Thymus (tissue), 14 donors: ENCODE results near the gene GPX5. TPM values are rescaled to one million over a fixed set of nuclear protein-coding genes. Genes with fewer than 3 reads are reported as not detected.

Source experiments
- DNase-seq, 9 donors: peaks; one replicate each; pipeline ENCODE4 v3.0.0-alpha.2; 2013; ENCODE audit warnings: low spot score in 9 of 9, low read depth in 6 of 9, missing footprints in 1 of 9
- H3K27ac ChIP-seq, 2 donors: one replicate each; pipeline ENCODE4 v1.5.1; 2013; ENCODE audit warnings: control low read depth in 1 of 2, low read depth in 1 of 2, low read length in 1 of 2, mild to moderate bottlenecking in 1 of 2, moderate library complexity in 1 of 2
- H3K27me3 ChIP-seq, 2 donors: one replicate each; pipeline ENCODE4 v1.5.1; 2013; ENCODE audit warnings: low read length in 1 of 2; ENCODE audit not compliant: control insufficient read depth in 2 of 2, insufficient read depth in 1 of 2
- H3K36me3 ChIP-seq, 2 donors: one replicate each; pipeline ENCODE4 v1.5.1; 2013; ENCODE audit warnings: low read length in 1 of 2, mild to moderate bottlenecking in 1 of 2, moderate library complexity in 1 of 2; ENCODE audit not compliant: control insufficient read depth in 2 of 2, insufficient read depth in 2 of 2
- H3K4me1 ChIP-seq, 2 donors: one replicate each; pipeline ENCODE4 v1.5.1; 2013; ENCODE audit warnings: low read length in 2 of 2; ENCODE audit not compliant: control insufficient read depth in 2 of 2, insufficient read depth in 2 of 2
- H3K4me3 ChIP-seq, 2 donors: one replicate each; pipeline ENCODE4 v1.5.1; 2013; ENCODE audit warnings: low read length in 2 of 2, control low read depth in 1 of 2, mild to moderate bottlenecking in 1 of 2
- H3K9me3 ChIP-seq, 2 donors: one replicate each; pipeline ENCODE4 v1.5.1; 2013; ENCODE audit warnings: low read length in 1 of 2, mild to moderate bottlenecking in 1 of 2; ENCODE audit not compliant: control insufficient read depth in 2 of 2, insufficient read depth in 1 of 2
- WGBS: extraction: QIAGEN DNeasy Blood & Tissue Kit; methylation state at CpG from one replicate; pipeline ENCODE4 v1.1.7; 2013; 5-methylcytosine and 5-hydroxymethylcytosine counted together
- long read RNA-seq, 10 donors: transcript quantifications; one replicate each; lab custom pipeline, GENCODE V29; 2026
- polyA plus RNA-seq: library from polyadenylated mRNA; stranded (reverse); fragments of 200-250 nt; gene quantifications from one replicate; pipeline ENCODE4 v1.2.3, GENCODE V29; 2013
- total RNA-seq: library from RNA; stranded (reverse); fragments of 120-200 nt; gene quantifications from one replicate; pipeline ENCODE4 v1.2.4, GENCODE V29; 2013
- donor health status: healthy.

GPX5 gene, protein sequence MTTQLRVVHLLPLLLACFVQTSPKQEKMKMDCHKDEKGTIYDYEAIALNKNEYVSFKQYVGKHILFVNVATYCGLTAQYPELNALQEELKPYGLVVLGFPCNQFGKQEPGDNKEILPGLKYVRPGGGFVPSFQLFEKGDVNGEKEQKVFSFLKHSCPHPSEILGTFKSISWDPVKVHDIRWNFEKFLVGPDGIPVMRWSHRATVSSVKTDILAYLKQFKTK
- total RNA-seq (not detected), polyA plus RNA-seq (0.05 TPM)
- long read RNA-seq, donor 1 = 0 reads
- long read RNA-seq, donor 2 = 0 reads
- long read RNA-seq, donor 3 = 0 reads
- long read RNA-seq, donor 4 = 0 reads
- long read RNA-seq, donor 5 = 0 reads
- long read RNA-seq, donor 6 = 0 reads
- long read RNA-seq, donor 7 = 0 reads
- long read RNA-seq, donor 8 = 0 reads
- long read RNA-seq, donor 9 = 0 reads
- long read RNA-seq, donor 10 = 0 reads

GRCh38 chr6:28525496-28526039 is at the start of gene GPX5:
GPX5 (plus strand) TSS chr6:28525881; CDS start chr6:28526014, 133 bp downstream.
- peaks cover 0 to 8% of the 10 kb centered on the region in 2 donors for H3K4me1 ChIP-seq
- no peak within 1 kb of the TSS for H3K27ac ChIP-seq
- H3K36me3 ChIP-seq = no peaks in the 10 kb centered on the region
- WGBS = 36% methylated on average over 10 of the region's 10 CpGs
- H3K9me3 ChIP-seq = no peaks in the 10 kb centered on the region
- peak in 2 of 9 donors; percentile 10 to 27 for DNase-seq
- H3K27me3 ChIP-seq = peaks cover 0 to 18% of the 10 kb centered on the region in 2 donors
- H3K4me3 ChIP-seq = no peak within 1 kb of the TSS

DNA sequence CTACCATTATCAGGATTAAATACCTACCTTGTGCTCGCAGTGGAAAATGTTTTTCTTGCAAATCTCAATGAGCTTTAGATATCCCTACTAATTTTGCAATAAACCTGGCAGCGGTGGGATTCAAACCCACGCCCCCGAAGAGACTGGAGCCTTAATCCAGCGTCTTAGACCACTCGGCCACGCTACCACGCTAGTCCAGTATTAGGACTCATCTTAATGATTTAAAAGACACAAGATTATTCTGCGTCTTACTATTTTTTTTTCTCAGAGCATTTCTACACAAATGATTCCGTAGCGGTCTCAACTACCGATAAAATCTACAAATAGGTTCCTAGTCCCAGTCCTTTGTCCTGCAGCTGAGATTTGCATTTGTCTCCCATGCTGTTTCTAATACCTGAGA is 47.2 kb upstream of the GPX5 start:
- H3K36me3 ChIP-seq = no peaks in the 10 kb centered on the region
- peaks cover 14 to 62% of the 10 kb centered on the region in 2 donors for H3K27me3 ChIP-seq
- no peak for DNase-seq
- no peaks in the 10 kb centered on the region for H3K4me1 ChIP-seq
- 59% methylated on average over 12 of the region's 12 CpGs for WGBS
- H3K4me3 ChIP-seq = no peak overlapping the region
- H3K27ac ChIP-seq = no peak overlapping the region
- no peaks in the 10 kb centered on the region for H3K9me3 ChIP-seq

GRCh38 chr6:28480253-28480932 is 45.3 kb upstream of the GPX5 start:
- no peaks in the 10 kb centered on the region for H3K36me3 ChIP-seq
- no peaks in the 10 kb centered on the region for H3K9me3 ChIP-seq
- 81% methylated on average over 9 of the region's 9 CpGs for WGBS
- H3K4me3 ChIP-seq = no peak overlapping the region
- H3K4me1 ChIP-seq = no peaks in the 10 kb centered on the region
- H3K27me3 ChIP-seq = peaks cover 6 to 48% of the 10 kb centered on the region in 2 donors
- DNase-seq = no peak
- no peak overlapping the region for H3K27ac ChIP-seq

GRCh38 chr6:28485482-28485881 is 40.2 kb upstream of the GPX5 start:
- H3K27me3 ChIP-seq = peaks cover 15 to 28% of the 10 kb centered on the region in 2 donors
- H3K9me3 ChIP-seq = no peaks in the 10 kb centered on the region
- H3K4me3 ChIP-seq = no peak overlapping the region
- 91% methylated on average over 3 of the region's 3 CpGs for WGBS
- H3K36me3 ChIP-seq = no peaks in the 10 kb centered on the region
- peaks cover 0 to 4% of the 10 kb centered on the region in 2 donors for H3K4me1 ChIP-seq
- H3K27ac ChIP-seq = no peak overlapping the region
- no peak for DNase-seq

DNA sequence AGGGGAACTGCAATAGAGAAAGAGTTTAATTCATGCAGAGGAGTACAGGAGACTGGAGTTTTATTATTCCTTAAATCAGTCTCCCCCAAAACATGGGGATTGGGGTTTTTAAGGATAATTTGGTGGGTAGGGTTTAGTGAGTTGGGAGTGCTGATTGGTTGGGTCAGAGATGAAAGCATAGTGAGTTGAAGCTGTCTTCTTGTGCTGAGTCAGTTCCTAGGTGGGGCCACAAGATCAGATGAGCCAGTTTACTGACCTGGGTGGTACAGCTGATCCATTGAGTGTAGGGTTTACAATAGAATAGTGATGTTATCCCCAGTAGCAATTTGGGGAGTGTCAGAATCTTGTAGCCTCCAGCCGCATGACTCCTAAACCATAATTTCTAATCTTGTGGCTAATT is 39.1 kb upstream of the GPX5 start:
- WGBS = 98% methylated on average over 1 of the region's 1 CpG
- Histone ChIP-seq H3K36me3 (no peaks in the 10 kb centered on the region), H3K4me3 (no peak overlapping the region), H3K27me3 (peaks cover 14 to 24% of the 10 kb centered on the region in 2 donors), H3K27ac (no peak overlapping the region), H3K9me3 (no peaks in the 10 kb centered on the region), H3K4me1 (peaks cover 0 to 8% of the 10 kb centered on the region in 2 donors)
- no peak for DNase-seq

- Histone ChIP-seq H3K4me3 (no peak overlapping the region), H3K27ac (no peak overlapping the region), H3K27me3 (peaks cover 16 to 20% of the 10 kb centered on the region in 2 donors), H3K4me1 (peaks cover 0 to 8% of the 10 kb centered on the region in 2 donors), H3K36me3 (no peaks in the 10 kb centered on the region), H3K9me3 (no peaks in the 10 kb centered on the region)
- WGBS = 90% methylated on average over 3 of the region's 3 CpGs
- DNase-seq = no peak
Measured at GRCh38 chr6:28486988-28487742, 38.5 kb upstream of the GPX5 start.

DNA sequence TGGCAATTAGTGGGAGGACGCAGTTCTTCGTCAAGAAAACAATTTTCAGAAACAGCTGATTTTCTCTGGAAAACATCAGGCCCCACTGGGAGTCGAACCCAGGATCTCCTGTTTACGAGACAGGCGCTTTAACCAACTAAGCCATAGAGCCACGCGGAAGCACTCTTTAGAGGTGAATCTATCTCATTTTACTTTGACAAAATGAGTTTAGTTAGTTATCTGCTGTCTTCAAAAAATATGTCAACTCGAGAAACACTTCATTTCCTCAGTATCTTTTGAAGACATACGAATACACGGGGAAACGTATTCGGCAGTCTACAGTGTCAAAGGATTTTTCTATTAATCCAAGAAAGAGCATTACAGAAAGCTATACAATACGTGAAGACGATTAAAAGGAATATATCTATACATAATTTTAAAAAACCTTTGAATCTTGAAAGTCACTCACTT is 36.7 kb upstream of the GPX5 start:
- Histone ChIP-seq H3K27ac (peak overlapping the region in 1 of 2 donors; percentile 91), H3K9me3 (no peaks in the 10 kb centered on the region), H3K4me1 (peaks cover 0 to 8% of the 10 kb centered on the region in 2 donors), H3K27me3 (peaks cover 16 to 20% of the 10 kb centered on the region in 2 donors), H3K4me3 (peak overlapping the region; percentile 40 to 59), H3K36me3 (no peaks in the 10 kb centered on the region)
- DNase-seq = peak in 8 of 9 donors; percentile 42 to 83 (median 54)
- 12% methylated on average over 14 of the region's 14 CpGs for WGBS

DNA sequence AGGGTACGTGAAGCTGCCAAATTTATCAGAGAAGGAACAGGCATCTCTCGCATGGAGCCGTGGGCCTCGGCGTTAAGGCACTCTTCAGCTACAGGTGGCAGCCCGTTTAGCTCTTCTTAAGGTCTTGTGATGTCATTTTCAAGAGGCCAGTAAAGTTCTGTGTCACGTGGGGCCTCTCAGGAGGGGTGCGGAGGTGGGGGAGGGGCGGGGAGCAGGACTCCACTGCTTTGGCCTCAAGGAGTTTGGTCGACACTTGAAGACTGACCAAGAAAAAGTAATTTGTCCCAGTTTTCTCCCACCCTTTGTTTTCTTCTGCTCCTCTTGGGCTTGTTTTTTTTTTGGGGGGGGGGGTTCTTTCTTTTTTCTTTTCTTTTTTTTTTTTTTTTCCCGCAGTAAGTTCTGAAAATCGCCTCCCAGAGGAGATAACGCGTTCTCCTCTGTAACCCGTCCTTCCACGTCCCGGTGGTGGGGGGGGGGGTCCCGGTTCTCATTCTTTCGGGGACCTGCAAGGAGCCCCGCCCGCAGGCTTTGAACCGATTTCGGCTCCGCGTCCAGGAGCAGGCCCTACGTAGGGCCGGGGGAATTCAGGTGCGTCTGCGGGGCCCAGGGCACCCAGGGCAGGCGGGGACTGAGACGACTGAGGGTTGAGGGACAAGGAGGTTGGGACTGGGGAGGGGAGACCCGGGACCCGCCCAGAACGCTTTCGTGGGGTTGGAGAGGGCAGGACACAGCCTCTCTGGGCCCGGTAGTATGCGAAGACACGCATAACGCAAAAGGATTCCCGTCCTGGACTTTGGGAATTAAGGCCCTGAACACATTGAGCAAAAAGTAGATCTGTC is 36.1 kb upstream of the GPX5 start:
- 4% methylated on average over 40 of the region's 40 CpGs for WGBS
- peak overlapping the region in 1 of 2 donors; percentile 91 for H3K27ac ChIP-seq
- H3K9me3 ChIP-seq = no peaks in the 10 kb centered on the region
- no peaks in the 10 kb centered on the region for H3K36me3 ChIP-seq
- peaks cover 0 to 8% of the 10 kb centered on the region in 2 donors for H3K4me1 ChIP-seq
- peaks cover 16 to 20% of the 10 kb centered on the region in 2 donors for H3K27me3 ChIP-seq
- peak overlapping the region; percentile 40 to 59 for H3K4me3 ChIP-seq
- DNase-seq = peak; percentile 44 to 87 (median 68)
